Activated CD4-positive, alpha-beta T cell treated with anti-CD3 and anti-CD28 coated beads for 4 hours (primary cell): ENCODE results near the gene DNAJC4.

ENCODE experiments used
- DNase-seq, 2 donors: peaks; one replicate each; pipeline ENCODE4 v3.0.0-alpha.2; 2020

DNAJC4 gene

GRCh38 chr11:64283092-64283491, 52.7 kb downstream of the DNAJC4 start:
- no peak for DNase-seq
